HG03196 (cell line): ENCODE measurements around the gene ASXL2.
"Not testable (repeated sequence)": the region's sequence is repeated elsewhere in the genome, so short reads cannot be mapped to it uniquely, and the experiment has no call there.

Experiments
- ATAC-seq: cut with Tn5 transposase; IDR thresholded peaks from one replicate; pipeline ENCODE4 v1.9.1; 2021; ENCODE audit not compliant: unreplicated experiment

ASXL2 gene

DNA sequence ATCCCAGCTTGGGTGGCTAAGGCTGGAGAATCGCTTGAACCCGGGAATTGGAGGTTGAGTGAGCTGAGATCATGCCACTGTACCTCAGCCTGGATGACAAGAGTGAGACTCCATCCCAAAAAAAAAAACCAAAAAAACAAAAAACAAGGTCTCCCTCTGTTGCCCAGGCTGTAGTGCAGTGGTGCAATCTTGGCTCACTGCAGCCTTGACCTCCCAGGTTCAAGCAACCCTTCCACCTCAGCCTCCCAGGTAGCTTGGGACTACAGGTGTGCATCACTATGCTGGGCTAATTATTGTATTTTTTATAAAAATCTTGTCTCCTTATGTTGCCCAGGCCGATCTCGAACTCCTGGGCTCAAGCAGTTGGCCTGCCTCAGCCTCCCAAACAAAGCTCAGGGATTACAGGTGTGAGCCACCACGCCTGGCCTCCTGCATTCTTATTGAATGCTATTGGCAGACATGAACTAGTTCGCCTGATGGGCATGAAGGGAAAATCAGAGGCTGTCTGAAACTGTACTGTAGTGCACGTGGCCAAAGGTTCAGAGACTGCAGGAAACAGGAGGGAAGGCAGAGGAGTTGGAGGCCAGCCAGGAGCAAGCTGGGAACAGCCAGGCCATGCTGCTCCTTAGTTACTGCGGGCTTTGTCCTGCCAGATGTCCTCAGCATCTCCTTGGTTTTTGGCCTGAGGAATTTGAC, 16.0 kb upstream of the ASXL2 start:
- ATAC-seq, result no peak

DNA sequence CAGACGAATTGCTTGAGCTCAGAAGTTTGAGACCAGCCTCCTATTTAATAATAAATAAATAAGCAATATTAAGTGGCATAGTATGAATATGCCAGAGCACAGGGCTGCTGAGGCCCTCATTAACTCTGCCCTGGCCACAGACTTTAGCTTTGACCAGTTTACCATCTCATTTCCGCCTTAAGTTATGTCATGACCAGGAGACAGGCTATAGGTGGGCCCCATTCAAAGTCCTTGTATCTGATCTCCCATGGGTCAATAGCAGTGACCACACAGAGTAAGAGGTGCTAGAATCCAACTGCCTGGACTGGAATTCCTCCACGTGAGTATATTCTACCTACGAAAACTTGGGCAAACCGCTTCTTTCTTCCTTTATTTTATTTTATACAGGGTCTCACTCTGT, 13.4 kb upstream of the ASXL2 start:
- no peak for ATAC-seq

DNA sequence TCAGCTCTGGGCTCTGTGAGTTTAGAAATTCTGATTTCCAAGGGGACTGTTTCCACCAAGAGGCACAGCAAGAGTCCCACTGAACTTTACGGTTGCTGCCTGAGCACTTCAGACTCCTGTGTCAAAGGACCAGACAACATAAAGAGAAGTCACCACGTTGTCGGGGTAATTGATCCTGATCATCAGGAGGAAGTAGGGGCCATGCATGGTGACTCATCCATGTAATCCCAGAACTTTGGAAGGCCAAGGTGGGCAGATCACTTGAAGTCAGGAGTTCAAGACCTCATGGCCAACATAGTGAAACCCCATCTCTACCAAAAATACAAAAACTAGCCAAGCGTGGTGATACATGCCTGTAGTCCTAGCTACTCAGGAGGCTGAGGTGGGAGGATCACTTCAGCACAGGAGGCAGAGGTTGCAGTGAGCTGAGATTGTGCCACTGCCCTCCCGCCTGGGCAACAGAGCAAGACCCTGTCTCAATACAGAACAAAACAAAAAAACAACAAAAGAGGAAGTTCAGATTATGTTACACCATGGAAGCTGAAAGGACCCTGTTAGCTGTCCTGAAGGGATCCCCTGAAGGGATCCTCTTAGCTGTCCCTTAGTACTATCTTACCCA, 9.4 kb upstream of the ASXL2 start:
- ATAC-seq, result no peak

DNA sequence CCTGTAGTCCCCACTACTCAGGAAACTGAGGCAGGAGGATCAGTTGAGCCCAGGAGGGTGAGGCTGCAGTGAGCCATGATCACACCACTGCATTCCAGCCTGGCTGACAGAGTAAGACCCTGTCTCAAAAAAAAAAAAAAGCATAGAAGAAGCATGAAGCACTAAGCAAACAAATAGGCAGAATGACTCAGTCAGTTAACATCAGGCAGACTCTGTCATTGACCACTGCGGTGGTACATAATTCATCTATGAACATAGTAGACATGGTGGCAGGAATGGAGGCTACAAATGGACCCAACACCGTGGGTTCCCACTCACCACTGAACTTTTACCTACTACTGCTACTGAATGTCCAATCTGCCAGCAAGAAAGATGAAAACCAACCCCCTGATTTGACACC, 7.6 kb upstream of the ASXL2 start:
- ATAC-seq, result no peak

DNA sequence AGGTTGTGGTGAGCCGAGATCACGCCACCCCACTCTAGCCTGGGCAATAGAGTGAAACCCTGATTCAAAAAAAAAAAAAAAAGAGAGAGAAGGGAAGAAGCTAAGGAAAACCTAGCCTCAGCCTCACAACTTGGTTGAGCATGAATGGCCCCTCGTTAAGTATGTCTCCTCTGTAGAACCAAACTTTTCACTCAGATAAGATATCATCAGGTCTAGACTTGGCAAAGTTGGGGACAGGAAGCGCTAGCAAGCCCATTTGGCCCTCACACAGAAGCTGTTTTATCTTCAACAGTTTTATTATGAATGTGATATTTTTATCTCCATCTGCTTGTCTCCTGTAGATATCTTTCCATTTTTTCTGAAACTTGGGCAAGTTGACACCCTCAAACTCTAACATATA, 3.5 kb upstream of the ASXL2 start:
- no peak for ATAC-seq

DNA sequence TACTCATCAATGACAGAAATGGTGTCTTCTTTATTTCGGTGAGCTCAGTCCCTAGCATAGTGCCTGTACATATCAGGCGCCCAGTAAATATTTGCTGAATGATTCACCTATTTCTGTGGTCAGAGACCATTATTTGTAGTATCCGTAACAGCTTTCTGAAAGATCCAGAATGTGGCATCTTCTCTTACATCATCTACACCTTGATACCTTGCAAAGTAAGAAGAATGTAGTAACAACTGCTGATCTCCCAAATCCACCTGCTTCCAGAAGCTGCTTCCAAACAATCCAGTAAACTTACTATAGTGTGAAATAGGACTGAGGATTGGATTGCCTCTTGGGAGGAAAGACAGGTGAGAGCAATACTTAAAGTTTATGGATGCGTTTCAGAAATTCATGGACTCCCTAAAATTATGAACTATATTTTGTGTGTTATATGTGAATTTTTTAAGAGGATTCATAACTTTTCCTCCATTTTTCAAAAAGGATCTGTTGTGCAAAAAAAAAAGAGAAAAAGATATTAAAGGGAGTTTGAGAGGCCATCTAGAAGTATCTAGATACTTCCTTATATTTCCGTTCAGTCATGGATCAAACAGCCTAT, 945 bp upstream of the ASXL2 start:
- no peak for ATAC-seq

DNA sequence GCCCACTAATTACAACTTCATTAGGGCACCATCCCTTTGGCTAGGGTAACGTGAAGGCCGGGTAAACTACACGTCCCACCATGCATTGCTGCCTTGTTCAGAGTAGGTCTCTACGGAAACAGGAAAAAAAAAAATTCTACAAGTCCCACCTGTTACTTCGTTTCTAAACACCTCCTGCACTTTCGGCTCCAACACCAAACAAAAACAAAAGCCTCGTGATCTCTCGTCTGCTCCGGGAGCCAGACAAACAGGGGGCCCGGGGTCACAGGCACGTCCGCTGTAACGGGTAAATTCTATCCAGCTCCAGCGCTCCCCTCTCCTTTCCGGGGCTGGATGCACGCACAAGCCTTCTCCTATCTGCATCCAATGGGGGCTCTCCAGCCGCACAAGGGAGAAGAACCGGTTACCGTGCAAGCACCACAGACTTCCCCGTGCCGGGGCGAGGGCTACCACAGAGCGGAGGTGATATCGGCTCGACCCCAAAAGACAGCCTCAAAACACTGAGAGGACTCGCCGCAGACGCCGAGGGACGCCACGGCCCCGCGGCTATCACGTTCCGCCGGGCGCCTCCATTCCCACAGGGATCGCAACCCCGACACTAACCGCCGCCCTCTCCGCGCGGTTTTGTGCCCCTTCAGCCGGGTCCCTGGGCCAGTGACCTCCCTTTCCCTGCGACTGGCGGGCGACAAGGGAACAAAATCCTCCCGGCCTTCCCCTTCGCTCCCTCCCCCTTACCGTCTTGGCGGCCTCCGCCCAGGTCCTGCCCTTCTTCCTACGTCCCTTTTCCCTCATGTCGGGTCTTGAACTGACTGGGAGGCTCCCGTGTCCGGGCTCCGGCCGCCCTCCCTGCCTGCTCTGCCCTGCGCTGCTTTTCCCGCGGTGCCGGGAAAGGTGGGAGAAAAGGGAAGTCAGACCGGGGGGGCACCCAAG, 591 bp downstream of the ASXL2 start:
- peak; percentile 48 for ATAC-seq

DNA sequence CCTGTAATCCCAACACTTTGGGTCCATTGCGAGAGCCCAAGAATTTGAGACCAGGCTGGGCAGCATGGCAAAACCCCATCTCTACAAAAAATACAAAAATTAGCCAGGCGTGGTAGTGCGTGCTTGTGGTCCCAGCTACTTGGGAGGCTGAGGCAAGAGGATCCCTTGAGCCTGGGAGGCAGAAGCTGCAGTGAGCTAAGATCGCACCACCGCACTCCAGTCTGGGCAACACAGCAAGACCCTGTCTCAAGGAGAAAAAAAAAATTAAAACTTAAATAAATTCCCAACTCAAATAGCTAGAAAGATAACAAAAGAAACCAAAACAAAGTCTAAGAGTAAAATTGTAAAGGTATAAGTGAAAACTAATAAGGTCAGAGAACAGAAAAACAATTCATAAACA, 6.2 kb downstream of the ASXL2 start:
- no peak for ATAC-seq

DNA sequence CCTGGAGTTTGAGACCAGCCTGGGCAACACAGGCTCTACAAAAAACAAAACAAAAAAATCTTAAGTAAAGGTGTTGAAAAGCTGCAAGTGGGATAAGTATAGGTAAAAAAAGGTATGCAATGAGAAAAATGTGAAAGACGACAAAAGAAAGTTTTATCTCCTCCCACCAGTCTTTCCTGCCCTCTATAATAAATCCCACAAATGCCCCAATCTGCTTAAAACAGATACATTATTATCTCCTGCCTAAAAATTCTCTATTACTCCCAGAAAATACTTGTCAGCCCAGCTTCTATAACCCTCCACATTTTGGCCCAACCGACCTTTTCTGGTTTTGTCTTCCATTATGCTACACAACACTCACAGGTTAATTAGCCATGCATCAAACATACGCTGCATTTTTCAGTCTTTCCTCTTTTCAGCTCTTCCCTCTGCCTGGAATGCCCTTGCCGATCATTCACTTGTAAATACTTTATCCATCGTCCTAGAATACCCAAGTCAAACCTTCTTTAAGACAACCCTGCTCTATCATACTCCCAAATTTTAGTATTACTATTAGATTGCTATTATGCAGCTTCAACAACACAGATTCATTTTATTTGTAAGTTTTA, 10.8 kb downstream of the ASXL2 start:
- ATAC-seq, result no peak

DNA sequence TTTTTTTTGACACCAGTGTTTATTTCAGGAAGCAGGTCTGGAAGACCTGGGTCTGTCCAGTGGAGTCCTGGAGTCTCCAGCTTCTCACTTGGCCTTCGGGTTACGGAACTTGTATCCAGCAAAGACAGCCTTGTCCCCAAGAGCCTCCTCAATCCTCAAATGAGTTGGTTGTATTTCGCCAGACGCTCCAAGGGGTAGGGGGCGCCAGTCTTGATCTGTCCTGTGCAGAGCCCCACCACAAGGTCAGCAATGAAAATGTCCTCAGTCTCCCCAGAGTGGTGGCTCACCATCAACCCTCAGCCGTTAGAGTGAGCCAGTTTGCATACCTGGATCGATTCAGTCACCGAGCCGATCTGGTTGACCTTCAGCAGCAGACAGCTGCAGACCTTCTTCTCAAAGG, 21.9 kb downstream of the ASXL2 start:
- no peak for ATAC-seq

DNA sequence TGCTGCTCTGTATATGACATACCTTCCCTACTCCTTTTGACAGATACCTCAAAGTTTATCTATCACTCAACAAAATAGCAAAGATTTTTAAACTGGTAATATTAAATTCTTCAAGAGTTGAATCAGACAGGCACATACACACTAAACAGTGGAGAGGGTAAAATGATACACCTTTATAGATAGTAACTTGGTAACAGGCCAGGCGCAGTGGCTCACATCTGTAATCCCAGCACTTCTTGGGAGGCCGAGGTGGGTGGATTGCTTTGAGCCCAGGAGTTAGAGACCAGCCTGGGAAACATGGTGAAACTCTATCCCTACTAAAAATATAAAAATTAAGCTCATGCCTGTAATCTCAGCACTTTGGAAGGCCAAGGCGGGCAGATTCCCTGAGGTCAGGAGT, 23.2 kb downstream of the ASXL2 start:
- no peak for ATAC-seq

DNA sequence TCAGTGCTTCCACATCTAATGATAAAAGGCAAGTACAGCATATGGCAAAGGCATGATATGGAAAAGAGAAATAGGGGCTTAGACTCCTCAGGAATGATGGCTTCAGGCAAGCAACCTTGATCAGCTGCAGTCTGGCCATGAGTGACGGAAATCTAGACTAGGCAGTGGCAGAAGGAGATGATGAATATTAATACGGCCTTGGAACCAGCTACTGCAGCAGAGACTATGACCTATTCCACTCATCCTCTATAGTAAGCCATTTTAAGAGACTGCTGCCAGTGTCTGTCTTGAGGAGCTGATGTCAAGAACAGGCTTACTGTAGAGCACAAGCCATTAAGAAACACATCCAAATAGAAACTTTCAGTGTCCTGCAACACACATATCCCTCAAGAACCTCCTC, 23.7 kb downstream of the ASXL2 start:
- no peak for ATAC-seq

DNA sequence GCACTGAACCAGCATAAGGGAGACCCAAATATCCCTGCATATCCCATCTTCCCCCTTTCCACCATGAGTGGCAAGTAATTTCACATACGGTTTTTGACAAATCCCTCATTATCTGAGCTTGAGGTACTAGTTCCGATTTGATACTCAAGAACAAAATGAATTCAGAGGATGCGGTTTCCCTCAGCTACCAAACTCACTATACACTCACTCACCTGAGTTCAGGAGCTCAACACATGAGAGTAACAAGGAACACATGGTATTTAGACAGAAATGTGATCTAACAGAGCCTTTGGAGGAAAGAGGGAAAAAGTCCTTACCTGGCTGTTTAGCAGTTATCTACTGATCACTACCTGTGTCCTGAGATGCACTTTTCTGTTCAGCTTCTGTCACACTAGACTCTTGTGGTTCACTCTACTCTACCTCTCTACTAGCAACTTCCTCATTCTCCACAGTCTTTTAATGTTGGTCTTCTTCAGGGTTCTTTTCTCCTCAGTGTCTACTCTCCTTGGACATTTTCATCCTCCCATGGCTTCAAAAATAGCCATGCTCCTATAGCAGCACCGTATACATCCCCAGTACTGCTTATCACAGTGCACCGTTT, 25.1 kb downstream of the ASXL2 start:
- ATAC-seq, result no peak

DNA sequence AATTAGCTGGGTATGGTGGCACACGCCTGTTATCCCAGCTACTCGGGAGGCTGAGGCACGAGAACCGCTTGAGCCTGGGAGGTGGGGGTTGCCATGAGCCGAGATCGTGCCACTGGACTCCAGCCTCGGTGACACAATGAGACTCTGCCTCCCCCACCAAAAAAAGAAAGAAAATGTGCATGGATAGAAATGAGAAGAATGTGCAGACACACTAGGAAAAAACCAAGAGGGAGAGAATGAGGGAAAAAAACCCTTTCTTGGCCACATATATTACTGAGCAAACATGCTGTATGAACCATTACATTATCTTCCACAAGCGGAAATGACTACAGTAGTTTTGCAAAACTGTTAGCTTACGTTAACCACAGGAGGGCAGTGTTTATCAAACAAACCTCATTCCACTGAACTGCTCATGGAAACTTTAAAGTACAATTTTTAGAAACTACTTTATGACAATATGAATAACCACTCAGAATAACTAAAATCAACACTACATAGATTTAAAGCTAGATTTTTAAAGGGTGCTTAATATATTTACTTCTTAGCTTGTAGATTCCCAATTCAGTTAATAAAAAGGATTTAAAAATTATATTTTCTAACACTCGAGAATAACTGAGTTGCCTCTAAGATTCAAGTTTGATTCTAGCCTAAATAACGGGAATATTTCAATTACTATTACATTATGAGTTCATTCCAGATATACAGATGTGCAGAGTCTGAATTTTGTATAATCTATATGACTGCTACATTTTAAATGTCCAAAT, 26.4 kb downstream of the ASXL2 start:
- no peak for ATAC-seq

DNA sequence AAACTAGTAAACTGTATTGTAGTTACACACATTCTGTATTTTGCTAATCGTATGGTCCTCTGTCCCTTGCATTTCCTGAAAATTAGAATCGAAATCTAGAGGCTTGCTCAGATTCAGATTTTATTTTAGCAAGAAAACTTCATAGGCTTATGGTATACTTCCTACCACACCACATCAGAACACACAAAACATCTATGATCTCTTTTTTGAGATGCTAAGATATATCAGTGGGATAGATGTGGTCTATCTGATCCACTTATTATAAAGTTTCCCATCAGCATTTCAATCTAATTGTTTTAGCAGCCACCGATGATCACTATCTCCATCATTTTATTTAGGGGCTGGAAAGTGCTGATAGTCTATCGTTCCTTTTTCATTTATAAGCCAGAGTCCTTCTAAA, 27.9 kb downstream of the ASXL2 start:
- not testable (repeated sequence) for ATAC-seq

DNA sequence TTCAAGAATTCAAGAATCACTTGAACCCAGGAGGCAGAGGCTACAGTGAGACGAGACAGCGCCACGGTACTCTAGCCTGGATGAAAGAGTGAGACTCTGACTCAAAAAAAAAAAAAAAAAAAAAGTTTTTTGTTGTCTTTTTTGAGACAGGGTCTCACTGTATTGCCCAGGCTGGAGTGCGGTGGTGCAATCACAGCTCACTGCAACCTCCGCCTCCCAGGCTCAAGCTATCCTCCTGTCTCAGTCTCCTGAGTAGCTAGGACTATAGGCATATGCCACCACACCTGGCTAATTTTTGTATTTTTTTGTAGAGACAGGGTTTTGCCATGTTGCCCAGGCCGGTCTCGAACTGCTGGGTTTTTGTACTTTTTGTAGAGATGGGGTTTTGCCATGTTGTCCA, 28.9 kb downstream of the ASXL2 start:
- ATAC-seq, result not testable (repeated sequence)

DNA sequence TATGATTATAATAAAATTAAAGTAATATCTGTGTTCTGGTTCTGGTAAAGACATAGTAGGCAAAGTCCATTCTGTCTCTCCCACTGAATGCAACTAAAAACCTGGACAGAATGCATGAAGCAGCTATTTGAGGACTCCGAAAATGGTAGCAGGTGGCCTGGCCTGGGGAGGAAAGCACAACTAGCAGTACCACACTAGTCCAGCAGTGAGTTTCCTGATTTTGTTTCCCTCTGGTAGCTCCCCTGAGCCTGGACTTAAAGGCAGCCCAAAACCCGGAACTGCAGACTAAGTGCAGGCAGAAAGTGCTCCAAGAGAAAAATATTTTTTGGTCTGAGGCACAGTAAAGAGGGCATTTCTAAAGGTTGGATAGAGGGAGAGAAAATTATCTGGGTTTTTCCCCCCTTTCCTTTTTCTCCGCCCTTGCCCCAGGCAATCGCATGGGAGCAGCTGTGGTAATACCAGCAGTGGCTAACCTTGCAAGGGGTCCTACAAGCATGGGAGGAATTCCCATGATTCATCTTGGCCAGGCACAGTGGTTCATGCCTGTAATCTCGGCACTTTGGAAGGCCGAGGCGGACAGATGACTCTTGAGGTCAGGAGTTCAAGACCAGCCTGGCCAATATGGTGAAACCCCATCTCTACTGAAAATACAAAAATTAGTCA, 32.3 kb downstream of the ASXL2 start:
- ATAC-seq, result no peak

DNA sequence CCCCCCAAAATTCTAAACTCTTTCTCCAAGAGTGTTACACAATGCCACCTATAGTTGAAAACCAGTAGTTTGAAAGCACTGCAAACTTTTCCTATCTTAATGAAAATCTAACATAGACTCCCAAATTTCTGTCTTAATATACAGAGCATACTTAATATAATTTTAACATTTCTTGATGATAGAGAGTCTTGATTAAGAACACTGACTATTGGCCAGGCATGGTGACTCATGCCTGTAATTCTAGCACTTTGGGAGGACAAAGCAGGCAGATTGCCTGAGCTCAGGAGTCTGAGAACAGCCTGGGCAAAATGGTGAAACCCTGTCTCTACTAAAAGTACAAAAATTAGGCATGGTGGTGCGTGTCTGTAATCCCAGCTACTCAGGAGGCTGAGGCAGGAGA, 34.2 kb downstream of the ASXL2 start:
- ATAC-seq, result no peak

DNA sequence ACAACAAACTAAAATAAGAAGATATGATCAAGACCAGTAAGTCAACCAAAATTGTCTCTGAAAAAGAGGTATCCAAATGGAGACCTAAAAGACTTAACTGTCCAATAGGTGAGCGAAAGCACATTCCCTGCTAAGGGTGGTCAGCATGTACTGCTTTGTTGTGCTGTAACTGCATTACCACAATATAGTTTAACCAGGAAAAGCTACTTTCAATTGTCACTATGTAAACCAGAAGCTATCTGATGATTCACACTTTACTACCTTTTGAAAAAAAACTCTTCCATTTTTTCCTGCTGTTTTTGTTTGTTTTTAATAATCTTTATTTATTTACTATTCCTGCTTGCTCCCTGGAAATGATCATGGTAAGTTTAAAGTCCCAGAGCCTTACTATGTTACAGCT, 36.1 kb downstream of the ASXL2 start:
- ATAC-seq, result no peak
